ENCODE measurements around the gene SCGB3A1.
A peak's percentile ranks its signal among the peaks of the same experiment; 100 is the strongest.

SCGB3A1 gene

DNA sequence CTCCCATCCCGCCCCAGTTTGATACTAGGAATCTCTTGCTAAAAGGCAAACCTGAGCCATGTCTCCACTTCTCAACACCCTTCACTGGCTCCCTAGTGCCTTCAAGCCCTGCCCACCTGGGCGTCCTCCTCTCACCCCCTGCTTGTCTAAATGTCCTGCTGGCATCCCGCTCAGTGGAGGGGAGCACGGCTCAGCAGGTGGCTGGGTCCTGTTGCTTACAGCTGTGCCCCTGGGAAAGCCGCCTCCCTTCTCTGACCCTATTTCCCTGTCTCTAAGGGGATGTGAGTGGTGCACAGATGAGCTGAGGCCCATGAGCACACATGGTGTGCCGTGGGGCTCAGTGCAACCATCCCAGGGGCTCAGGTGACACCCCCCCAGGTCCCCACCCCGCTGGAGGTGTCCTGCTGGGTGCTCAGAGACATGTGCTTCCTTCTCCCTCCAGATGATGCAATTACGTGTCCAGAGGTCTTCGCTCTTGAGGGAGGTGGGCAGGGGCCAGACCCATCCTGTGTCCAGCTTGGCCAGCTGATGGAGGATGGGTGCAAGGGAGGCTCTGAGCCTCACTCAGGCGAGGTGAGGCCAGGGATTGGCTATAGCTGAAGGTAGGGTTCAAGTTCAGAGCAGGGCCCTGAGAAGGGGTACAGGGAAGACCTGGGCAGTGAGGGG, 34.0 kb upstream of the SCGB3A1 start:
- DNase-seq: no peak

DNA sequence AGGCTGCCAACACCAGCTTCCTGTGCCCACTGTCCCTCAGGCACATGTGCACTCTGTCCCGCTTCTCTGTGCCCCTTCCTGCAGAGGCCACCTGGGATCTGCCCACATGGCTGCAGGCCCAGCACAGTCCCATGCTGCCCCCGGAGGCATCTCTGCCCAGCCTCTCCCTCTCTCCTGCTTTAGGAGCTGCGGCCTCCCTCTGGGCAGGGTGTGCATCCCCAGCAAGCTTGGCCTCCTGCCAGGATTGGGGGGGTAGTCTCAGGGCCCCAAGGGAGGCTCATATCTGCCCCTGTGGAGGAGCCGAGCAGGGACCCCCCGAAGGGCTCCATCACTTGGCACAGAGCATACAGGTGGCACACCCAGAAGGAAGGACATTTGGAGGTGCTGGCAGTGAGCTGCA, 33.3 kb upstream of the SCGB3A1 start:
- no peak for DNase-seq

- no peak for DNase-seq
Observed at GRCh38 chr5:180623844-180624243, 32.5 kb upstream of the SCGB3A1 start.

- DNase-seq: no peak
Observed at GRCh38 chr5:180623411-180623834, 32.1 kb upstream of the SCGB3A1 start.

DNA sequence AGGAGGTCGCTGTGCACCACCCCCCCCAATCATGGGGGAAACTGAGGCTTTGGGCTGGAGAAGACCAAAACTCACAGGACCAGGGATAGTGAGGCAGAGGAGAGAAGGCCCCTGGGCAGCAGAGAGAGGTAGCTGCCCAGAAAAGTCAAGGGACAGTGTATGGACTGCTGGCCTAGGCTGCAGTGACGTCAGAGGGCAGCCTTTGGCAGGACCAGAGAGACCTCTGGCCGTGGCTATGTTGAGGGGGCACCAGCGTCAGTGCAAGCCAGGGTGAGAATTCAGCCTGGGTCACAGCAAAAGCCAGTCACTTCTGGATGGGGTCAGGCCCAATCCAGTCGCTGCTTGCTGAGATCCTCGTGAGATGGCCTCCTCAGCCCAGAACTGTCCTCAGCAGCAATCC, 31.6 kb upstream of the SCGB3A1 start:
- no peak for DNase-seq

DNA sequence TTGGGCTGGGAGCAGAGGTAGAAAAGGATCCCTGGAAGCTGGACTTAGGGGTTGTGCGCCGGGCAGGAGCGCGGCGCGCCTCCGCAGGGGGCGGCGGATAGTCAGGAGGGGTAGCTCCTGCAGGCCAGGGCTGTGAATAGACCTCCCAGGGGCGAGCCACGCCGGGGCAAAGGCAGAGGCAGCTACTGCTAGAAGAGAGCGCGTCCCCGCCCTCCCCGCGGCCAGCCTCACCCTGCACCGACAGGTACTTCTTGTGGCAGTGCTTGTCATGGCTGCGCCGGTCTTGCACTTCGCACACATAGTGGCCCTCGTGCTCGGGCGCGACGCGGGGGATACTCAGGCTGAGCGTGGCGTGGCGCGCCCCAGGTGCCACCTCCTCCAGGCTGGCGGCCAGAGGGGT, 30.0 kb upstream of the SCGB3A1 start:
- no peak for DNase-seq

- DNase-seq: no peak
Observed at GRCh38 chr5:180620014-180620413, 28.7 kb upstream of the SCGB3A1 start.

GRCh38 chr5:180619563-180619915, 28.2 kb upstream of the SCGB3A1 start:
- no peak for DNase-seq

GRCh38 chr5:180618829-180619562, 27.7 kb upstream of the SCGB3A1 start:
- peak; percentile 73 for DNase-seq

GRCh38 chr5:180618487-180618828, 27.2 kb upstream of the SCGB3A1 start:
- no peak for DNase-seq

DNA sequence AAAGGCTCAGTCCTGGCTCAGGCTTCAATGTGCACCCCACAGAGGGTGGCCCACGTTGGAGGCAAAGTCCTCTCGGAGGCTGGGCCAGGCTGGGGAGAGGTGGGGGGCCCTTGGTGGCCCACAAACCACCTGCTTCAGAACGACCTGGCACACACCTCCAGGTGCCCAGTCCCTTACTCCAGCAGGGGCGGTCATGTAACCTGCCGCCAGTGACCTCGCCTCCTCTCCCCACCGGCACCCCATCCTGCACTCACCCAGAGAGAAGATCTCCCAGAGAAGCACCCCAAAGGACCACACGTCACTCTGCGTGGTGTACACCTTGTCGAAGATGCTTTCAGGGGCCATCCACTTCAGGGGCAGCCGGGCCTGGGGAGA, 22.5 kb upstream of the SCGB3A1 start:
- DNase-seq: no peak

GRCh38 chr5:180613188-180613813, 22.0 kb upstream of the SCGB3A1 start:
- no peak for DNase-seq

- no peak for DNase-seq
Observed at GRCh38 chr5:180612683-180613082, 21.4 kb upstream of the SCGB3A1 start.

DNA sequence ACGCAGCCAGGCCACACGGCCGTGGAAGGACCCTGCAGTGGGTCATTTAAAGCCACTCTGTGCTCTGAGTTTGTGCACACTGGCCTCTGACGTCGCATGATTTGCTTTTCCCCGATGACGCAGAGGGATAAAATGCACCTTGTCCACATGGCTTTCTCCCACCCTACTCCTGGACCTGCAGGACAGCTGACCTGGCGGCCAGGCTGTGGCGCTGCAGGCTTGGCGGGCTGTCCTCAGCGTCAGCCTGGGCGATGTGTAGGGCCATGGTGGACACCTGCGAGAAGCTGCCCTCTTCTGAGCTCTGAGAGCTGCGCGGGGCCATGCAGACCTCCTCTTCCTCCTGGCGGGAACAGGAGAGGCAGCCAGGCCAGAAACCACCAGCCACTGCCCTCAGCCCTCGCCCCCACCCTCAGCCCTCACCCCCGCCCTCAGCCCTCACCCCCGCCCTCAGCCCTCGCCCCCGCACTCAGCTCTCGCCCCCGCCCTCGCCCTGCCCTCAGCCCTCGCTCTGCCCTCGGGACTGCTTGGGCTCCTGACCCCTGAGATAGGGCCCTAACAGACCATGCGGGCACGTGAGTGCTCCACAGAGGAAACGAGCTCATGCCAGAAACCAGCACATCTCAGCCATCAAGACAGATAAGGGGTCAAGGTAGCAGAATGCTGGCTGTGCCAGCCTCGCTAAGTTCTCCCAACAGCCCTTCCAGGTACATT, 20.0 kb upstream of the SCGB3A1 start:
- DNase-seq: no peak

- no peak for DNase-seq
Observed at GRCh38 chr5:180609817-180610550, 18.7 kb upstream of the SCGB3A1 start.

- DNase-seq: no peak
Observed at GRCh38 chr5:180609386-180609785, 18.1 kb upstream of the SCGB3A1 start.

GRCh38 chr5:180608572-180609310, 17.4 kb upstream of the SCGB3A1 start:
- no peak for DNase-seq

- no peak for DNase-seq
Observed at GRCh38 chr5:180607861-180608571, 16.7 kb upstream of the SCGB3A1 start.

DNA sequence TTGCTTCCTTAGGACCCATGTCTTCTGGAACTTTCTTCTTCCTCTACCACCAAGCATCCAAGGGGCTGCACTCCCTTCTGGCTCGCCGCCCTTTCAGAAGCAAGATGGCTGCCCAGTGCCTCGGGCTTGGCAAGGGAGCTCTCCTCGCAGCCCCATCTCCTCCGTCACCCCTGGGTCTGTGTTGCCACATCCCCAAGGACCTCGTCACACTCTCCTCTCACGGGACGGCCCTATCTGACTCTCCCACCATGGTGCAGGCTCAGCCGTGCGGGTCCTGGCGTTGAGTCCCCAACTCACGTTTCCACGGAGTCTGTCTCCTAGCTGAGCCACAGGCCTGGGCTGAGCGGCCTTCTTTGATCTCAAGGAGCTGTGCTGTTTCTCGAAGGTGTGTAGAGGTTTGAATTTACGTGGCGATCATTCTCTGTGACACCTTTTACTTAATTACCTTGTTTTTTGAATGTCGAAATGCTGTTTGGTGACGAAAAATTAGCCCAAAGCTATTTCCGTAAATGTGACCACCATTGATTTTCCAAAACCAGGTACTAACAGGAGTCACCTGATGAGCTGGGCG, 15.0 kb upstream of the SCGB3A1 start:
- no peak for DNase-seq

GRCh38 chr5:180605554-180606214, 14.4 kb upstream of the SCGB3A1 start:
- DNase-seq: no peak

DNA sequence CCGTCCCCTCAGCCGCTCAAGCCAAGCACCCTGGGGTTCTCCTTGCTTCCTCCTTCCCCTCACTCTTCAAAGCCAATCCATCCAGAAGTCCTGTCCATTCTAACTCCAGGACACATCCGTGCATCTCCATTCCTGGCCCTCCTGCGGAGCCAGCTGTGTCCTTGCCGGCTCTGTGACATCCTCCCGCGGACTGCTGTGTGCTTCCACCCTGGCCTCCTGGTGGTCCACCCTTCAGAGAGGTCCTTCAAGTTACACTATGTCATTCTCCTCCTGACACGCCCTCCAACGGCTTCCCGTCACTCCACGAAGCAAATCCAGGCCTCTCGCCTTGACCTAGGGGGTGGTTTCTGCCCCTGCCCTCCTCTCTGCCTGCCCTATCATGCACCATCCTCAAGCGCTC, 13.0 kb upstream of the SCGB3A1 start:
- no peak for DNase-seq
